Measurements from ENCODE around the gene MAB21L3. TPM values are rescaled to one million over a fixed set of nuclear protein-coding genes. Genes with fewer than 3 reads are reported as not detected.

The MAB21L3 gene
- total RNA-seq, 1 donor from 2014 or later, result not detected

DNA sequence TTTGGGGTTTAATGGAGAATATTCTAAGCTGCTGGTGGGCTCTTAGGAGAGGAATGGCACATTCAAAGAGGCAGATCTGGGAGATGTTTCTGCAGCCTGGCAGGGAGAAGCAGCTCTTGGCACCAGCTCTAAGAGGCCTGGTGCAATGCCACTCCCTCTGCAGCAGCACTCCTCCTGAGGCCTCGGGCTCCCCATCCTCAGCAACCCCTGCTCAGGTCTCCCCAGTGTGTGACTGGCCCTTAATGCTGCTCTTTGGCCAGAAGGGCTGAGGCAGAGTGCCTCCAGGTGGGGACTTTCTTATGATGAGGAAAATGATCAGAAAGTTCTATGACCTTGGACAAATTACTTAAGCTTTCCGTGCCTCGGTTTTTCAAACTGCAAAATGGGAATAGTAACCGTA, 55.5 kb downstream of the MAB21L3 start:
- DNase-seq (ENCODE audit: low spot score in 2 of 2), result no peak
- intact Hi-C loops (cut with DNase I), result loop anchor here (5.0 kb wide), 1 partner anchor 206 kb away; the partner anchor contains the start of gene ATP1A1
- Histone ChIP-seq H3K27me3 (no peaks in the 10 kb centered on the region), H3K36me3 (no peaks in the 10 kb centered on the region), H3K9me3 (no peaks in the 10 kb centered on the region), H3K27ac (peak overlapping the region; percentile 7 to 63), H3K4me1 (peaks cover 16 to 22% of the 10 kb centered on the region in 2 donors), H3K4me3 (no peak overlapping the region)
- TF ChIP-seq, protein P1, sequence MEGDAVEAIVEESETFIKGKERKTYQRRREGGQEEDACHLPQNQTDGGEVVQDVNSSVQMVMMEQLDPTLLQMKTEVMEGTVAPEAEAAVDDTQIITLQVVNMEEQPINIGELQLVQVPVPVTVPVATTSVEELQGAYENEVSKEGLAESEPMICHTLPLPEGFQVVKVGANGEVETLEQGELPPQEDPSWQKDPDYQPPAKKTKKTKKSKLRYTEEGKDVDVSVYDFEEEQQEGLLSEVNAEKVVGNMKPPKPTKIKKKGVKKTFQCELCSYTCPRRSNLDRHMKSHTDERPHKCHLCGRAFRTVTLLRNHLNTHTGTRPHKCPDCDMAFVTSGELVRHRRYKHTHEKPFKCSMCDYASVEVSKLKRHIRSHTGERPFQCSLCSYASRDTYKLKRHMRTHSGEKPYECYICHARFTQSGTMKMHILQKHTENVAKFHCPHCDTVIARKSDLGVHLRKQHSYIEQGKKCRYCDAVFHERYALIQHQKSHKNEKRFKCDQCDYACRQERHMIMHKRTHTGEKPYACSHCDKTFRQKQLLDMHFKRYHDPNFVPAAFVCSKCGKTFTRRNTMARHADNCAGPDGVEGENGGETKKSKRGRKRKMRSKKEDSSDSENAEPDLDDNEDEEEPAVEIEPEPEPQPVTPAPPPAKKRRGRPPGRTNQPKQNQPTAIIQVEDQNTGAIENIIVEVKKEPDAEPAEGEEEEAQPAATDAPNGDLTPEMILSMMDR (IDR thresholded peaks at IDR 0.05), result no peak

GRCh38 chr1:116167625-116168276, 56.6 kb downstream of the MAB21L3 start:
- H3K36me3 ChIP-seq, result no peaks in the 10 kb centered on the region
- DNase-seq (ENCODE audit: low spot score in 2 of 2), result no peak

DNA sequence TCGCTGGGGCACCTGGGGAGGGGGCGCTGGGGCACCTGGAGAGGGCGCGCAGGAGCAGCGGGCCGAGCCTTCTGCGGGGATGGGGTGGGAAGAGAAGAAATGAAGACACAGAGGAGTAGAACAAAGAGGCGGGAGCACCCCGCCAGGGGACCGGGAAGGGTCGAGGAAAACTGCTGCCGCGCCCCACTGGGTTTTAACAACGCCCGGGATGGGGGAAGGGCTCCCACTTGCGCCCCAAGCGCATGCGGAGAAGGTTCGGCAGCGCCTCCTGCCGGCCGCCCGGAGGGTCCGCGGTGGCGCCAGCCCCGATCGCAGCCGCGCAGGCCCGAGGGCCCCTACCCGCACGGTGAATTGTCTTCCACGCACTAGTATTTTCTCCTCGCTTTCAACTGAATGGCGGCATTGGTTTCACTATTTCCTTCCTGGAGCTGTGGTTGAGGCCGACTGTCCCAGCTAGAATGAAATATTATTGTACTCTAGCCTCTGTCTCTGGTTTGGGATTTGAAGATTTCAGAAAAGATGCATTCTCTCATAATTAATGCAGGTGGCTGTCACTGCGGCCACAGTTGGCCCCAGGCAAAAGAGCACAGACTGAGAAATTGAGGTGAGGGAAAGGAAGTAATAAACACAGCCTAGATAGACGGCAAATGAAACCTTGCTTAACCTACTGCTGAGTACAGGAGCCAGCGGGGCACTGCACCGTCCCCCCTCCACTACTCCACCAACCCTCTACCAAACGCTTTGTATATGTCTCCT, 57.3 kb downstream of the MAB21L3 start:
- peak in 1 of 2 donors; percentile 87 for DNase-seq (ENCODE audit: low spot score in 2 of 2)
- Histone ChIP-seq H3K27me3 (no peaks in the 10 kb centered on the region), H3K4me1 (peaks cover 16 to 22% of the 10 kb centered on the region in 2 donors), H3K36me3 (no peaks in the 10 kb centered on the region), H3K4me3 (peak overlapping the region; percentile 73 to 75), H3K27ac (peak overlapping the region; percentile 62 to 65), H3K9me3 (no peaks in the 10 kb centered on the region)
- TF ChIP-seq, protein P1 (IDR thresholded peaks at IDR 0.05), result peak; percentile 88 to 94 (median 94)
- intact Hi-C loops (cut with DNase I), result loop anchor here (1.0 to 5.0 kb wide), 3 partner anchors 16 to 204 kb away; partner anchors contain the start of gene ATP1A1

More at GRCh38 chr1:116167625-116168276, 56.6 kb downstream of the MAB21L3 start:
- Histone ChIP-seq H3K9me3 (no peaks in the 10 kb centered on the region), H3K4me3 (peak overlapping the region; percentile 73 to 75), H3K27ac (peak overlapping the region; percentile 62 to 65), H3K4me1 (peaks cover 16 to 22% of the 10 kb centered on the region in 2 donors), H3K27me3 (no peaks in the 10 kb centered on the region)
- TF ChIP-seq, protein P1 (IDR thresholded peaks at IDR 0.05), result no peak
- intact Hi-C loops (cut with DNase I), result loop anchor here (1.0 to 5.0 kb wide), 3 partner anchors 15 to 205 kb away; partner anchors contain the start of gene ATP1A1

- DNase-seq (ENCODE audit: low spot score in 2 of 2), result no peak
- TF ChIP-seq, protein P1 (IDR thresholded peaks at IDR 0.05), result no peak
Measured at GRCh38 chr1:116169898-116170297, 58.7 kb downstream of the MAB21L3 start.

DNA sequence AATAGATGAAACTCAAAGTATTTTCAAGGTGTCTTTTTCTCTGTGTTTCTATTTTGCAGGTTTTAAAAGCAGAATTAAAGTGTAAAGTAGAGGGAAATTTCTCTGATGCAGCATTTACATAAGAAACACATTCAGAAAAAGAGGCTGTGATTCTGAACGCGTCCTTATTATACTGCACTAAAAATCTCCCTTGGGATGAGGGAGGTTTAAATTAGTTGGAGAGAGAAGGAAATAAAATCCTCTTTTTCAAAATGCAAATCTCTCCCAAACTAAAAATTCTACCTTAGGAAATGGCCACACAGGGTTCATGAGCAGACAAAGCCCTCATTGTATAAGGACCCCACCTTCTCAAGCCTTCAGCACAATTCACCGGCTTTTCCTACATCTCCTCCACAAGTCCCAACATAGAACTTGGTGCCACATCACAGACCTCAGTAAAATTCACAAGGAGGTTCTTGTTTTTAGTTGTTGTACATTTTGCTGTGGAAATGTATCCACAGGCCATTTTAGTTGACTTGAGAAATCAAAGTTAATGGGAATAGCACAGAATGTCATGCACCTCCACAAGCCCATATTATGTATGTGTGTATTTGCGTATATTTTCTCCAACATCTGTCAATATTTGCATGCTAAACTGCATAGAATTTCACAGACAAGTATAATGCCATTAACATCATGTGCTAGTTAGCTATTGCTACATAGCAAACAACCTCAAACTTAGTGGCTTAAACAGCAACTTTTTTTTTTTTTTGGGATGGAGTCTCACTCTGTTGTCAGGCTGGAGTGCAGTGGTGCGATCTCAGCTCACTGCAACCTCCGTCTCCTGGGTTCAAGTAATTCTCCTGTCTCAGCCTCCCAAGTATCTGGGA, 59.8 kb downstream of the MAB21L3 start:
- intact Hi-C loops (cut with DNase I), result no loop called here
- H3K9me3 ChIP-seq, result no peaks in the 10 kb centered on the region
- TF ChIP-seq, protein P1 (IDR thresholded peaks at IDR 0.05), result no peak
- no peaks in the 10 kb centered on the region for H3K36me3 ChIP-seq
- no peak for DNase-seq (ENCODE audit: low spot score in 2 of 2)
- H3K4me3 ChIP-seq, result no peak overlapping the region
- H3K4me1 ChIP-seq, result peaks cover 11 to 13% of the 10 kb centered on the region in 2 donors
- no peak overlapping the region for H3K27ac ChIP-seq
- no peaks in the 10 kb centered on the region for H3K27me3 ChIP-seq

More at GRCh38 chr1:116169898-116170297, 58.7 kb downstream of the MAB21L3 start:
- H3K4me1 ChIP-seq, result peaks cover 16 to 22% of the 10 kb centered on the region in 2 donors
- H3K36me3 ChIP-seq, result no peaks in the 10 kb centered on the region
- H3K27me3 ChIP-seq, result no peaks in the 10 kb centered on the region
- H3K27ac ChIP-seq, result no peak overlapping the region
- intact Hi-C loops (cut with DNase I), result loop anchor here (5.0 kb wide), 1 partner anchor 202 kb away; the partner anchor contains the start of gene ATP1A1
- H3K4me3 ChIP-seq, result no peak overlapping the region
- H3K9me3 ChIP-seq, result no peaks in the 10 kb centered on the region

Data from ascending aorta (tissue), 2 donors.